Thoracic aorta (tissue), 2 donors: ENCODE measurements around the gene PRKN. TPM values are rescaled to one million over a fixed set of nuclear protein-coding genes. Genes with fewer than 3 reads are reported as not detected.
A peak's percentile ranks its signal among the peaks of the same experiment; 100 is the strongest.

Source experiments
- ATAC-seq: fragments of 150-250 bp; one replicate; pipeline ENCODE4 v1.8.0; 2017; ENCODE audit warnings: low read depth; ENCODE audit not compliant: insufficient number of reproducible peaks, low FRiP score
- DNase-seq: peaks from one replicate; pipeline ENCODE4 v3.0.0-alpha.2; 2020; ENCODE audit warnings: low spot score
- H3K27ac ChIP-seq, 2 donors: fragments of 200-600 bp; sonication (generic); 1 replicate in 1 of 2; 2 replicates in 1 of 2; pipeline ENCODE4 v1.5.1; 2016; ENCODE audit warnings: mild to moderate bottlenecking in 2 of 2, moderate library complexity in 2 of 2
- H3K27me3 ChIP-seq: fragments of 200-600 bp; sonication (generic); replicated peaks from 2 replicates; pipeline ENCODE4 v1.6.0; 2016; ENCODE audit warnings: mild to moderate bottlenecking; ENCODE audit not compliant: insufficient read depth
- H3K36me3 ChIP-seq: fragments of 200-600 bp; sonication (generic); one replicate; pipeline ENCODE4 v1.5.1; 2016
- H3K4me1 ChIP-seq, 2 donors: fragments of 200-600 bp; sonication (generic); 1 replicate in 1 of 2; 2 replicates in 1 of 2; pipeline versions ENCODE4 v1.5.1 to v1.6.0; 2016; ENCODE audit warnings: low read depth in 2 of 2, mild to moderate bottlenecking in 1 of 2; ENCODE audit not compliant: control insufficient read depth in 1 of 2
- H3K4me3 ChIP-seq: fragments of 200-600 bp; sonication (generic); 2 replicates; pipeline ENCODE4 v1.5.1; 2016; ENCODE audit warnings: mild to moderate bottlenecking
- H3K9me3 ChIP-seq: fragments of 200-600 bp; sonication (generic); 2 replicates; pipeline ENCODE4 v1.5.1; 2016
- total RNA-seq, 2 donors: library from RNA; depleted of rRNA; stranded (reverse); fragments of >200 nt; gene quantifications; one replicate each; pipeline versions ENCODE4 v1.1.0 to v1.2.3, GENCODE V29; 2016
- TF ChIP-seq, protein P1 (sequence below): fragments of 200-600 bp; sonication (generic); IDR thresholded peaks from one replicate; pipeline ENCODE4 v1.5.1; 2019; ENCODE audit warnings: antibody characterized with exemption

The PRKN gene
- total RNA-seq, 2 donors from 2014 or later = 10.4 to 23.8 TPM

DNA sequence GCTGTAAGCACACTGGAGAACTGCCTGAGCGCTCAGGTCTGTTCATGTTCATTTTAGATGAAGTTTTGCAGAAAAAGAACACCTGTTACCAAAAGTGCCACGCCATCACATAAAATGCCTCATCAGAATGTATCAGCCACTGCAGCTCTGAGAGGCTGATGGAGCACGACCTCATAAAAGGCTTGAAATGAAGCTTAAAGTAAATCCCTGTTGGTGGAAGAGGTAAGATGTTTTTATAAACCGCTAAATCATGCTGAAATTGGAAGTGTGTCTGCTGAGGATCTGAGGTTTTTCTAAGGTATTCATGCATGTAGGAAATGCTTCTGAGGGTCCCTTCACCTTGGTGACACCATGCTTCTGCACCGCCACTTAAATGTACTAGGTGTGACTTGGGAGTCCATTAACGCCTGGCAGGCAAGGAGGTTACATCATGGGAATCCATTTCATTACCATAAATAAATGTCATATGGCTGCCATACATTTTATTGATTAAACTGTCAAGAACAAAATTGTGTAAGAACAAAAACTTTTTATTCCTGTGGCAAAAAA, 1090.6 kb downstream of the PRKN start:
- peaks cover 0 to 4% of the 10 kb centered on the region in 2 donors for H3K4me1 ChIP-seq
- no peak overlapping the region for H3K27ac ChIP-seq
- TF ChIP-seq, protein P1, sequence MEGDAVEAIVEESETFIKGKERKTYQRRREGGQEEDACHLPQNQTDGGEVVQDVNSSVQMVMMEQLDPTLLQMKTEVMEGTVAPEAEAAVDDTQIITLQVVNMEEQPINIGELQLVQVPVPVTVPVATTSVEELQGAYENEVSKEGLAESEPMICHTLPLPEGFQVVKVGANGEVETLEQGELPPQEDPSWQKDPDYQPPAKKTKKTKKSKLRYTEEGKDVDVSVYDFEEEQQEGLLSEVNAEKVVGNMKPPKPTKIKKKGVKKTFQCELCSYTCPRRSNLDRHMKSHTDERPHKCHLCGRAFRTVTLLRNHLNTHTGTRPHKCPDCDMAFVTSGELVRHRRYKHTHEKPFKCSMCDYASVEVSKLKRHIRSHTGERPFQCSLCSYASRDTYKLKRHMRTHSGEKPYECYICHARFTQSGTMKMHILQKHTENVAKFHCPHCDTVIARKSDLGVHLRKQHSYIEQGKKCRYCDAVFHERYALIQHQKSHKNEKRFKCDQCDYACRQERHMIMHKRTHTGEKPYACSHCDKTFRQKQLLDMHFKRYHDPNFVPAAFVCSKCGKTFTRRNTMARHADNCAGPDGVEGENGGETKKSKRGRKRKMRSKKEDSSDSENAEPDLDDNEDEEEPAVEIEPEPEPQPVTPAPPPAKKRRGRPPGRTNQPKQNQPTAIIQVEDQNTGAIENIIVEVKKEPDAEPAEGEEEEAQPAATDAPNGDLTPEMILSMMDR = no peak
- no peak for DNase-seq
- no peaks in the 10 kb centered on the region for H3K27me3 ChIP-seq
- H3K36me3 ChIP-seq = no peaks in the 10 kb centered on the region
- no peaks in the 10 kb centered on the region for H3K9me3 ChIP-seq
- H3K4me3 ChIP-seq = no peak overlapping the region
- ATAC-seq = no peak

DNA sequence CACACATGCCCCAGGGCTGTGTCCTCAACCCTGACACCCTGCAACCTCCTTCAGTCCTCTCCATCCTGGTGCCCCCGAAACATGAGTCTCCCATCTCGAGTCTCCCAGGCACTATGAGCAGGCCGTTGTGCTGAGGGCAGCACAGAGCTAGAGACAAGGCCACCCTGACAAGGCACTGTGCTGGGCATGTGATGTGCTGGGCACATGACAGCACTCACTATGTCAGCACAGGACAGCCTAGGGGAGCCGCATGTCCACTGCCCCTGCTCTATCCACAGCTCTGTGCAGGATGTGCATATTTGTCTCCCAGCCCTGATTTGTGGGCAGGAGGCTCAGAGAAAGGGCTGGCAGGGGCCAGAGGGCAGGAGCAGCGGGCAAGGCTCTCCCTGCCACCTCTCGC, 1091.6 kb downstream of the PRKN start:
- Histone ChIP-seq H3K4me3 (no peak overlapping the region), H3K27ac (no peak overlapping the region), H3K9me3 (no peaks in the 10 kb centered on the region), H3K36me3 (no peaks in the 10 kb centered on the region), H3K4me1 (peaks cover 4 to 14% of the 10 kb centered on the region in 2 donors), H3K27me3 (no peaks in the 10 kb centered on the region)
- DNase-seq (no peak), ATAC-seq (no peak)
- TF ChIP-seq, protein P1 = no peak

DNA sequence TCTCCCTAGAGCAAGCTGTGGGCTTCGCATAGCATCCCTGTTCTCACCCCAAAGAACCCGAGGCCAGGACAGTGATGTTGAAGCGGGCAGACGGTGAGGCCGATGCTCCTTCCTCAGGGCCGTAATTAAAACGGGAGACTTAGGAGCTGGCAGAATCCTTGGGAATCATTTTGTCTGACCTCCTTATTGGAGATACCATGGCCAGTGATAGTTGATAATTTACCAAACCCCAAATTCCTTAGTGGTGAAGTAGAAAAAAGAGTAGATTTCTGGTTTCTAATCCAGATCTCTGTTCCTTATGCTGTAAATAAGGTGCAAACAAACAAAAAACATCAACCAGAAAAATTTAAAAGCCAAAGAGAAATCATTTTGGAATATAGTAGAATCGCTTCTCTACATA, 1092.7 kb downstream of the PRKN start:
- DNase-seq (no peak), ATAC-seq (no peak)
- Histone ChIP-seq H3K4me1 (peaks cover 7 to 18% of the 10 kb centered on the region in 2 donors), H3K36me3 (no peaks in the 10 kb centered on the region), H3K9me3 (no peaks in the 10 kb centered on the region), H3K4me3 (no peak overlapping the region), H3K27me3 (no peaks in the 10 kb centered on the region), H3K27ac (no peak overlapping the region)
- TF ChIP-seq, protein P1 = no peak

DNA sequence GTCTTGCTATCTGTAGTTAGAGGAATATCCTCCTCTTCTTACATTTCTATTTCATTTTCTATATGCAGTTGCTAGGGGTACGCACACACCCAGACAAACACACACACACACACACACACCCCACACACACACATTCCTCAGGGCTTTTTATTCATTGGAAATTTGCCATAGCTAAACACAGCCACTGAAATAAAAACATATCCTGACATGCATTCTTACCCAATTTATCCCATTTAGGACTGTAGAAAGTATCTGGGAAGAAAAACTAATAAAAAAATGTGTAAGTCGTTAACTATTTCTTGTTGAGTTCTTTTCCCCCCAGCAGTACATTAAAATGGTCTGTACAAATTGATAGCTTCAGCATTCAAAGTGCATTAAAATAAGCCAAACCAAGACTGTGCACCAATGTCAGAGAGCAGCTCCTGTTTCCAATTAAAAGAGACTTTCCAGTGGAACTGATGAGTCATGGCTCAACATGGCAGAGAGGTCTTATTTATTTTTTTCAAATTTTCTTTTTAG, 1095.8 kb downstream of the PRKN start:
- no peaks in the 10 kb centered on the region for H3K27me3 ChIP-seq
- ATAC-seq = peak; percentile 22
- no peak overlapping the region for H3K4me3 ChIP-seq
- H3K9me3 ChIP-seq = no peaks in the 10 kb centered on the region
- TF ChIP-seq, protein P1 = no peak
- peak overlapping the region in 1 of 2 donors; percentile 24 for H3K27ac ChIP-seq
- H3K4me1 ChIP-seq = peaks cover 7 to 18% of the 10 kb centered on the region in 2 donors
- DNase-seq = no peak
- no peaks in the 10 kb centered on the region for H3K36me3 ChIP-seq

DNA sequence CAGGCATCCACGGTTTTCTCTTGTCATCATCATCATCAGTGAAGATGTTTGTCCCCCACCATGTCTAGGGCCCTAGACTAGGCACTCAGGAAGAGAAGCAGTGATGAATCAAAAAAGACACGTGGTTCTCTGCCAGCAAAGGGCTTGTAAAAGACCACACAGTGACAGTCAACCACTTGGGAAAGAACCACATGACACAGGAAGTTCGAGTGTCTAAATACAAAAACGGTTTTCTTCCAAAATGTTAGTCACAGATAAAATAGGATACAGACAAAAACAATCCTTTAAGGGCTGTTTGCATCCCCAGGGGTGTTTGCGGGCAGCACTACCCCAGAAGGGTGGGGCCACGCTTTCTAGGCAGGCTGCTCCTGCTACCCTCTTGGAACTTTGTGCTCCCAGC, 1096.9 kb downstream of the PRKN start:
- Histone ChIP-seq H3K36me3 (no peaks in the 10 kb centered on the region), H3K4me3 (no peak overlapping the region), H3K27me3 (no peaks in the 10 kb centered on the region), H3K9me3 (no peaks in the 10 kb centered on the region), H3K27ac (no peak overlapping the region), H3K4me1 (peaks cover 7 to 18% of the 10 kb centered on the region in 2 donors)
- ATAC-seq (no peak), DNase-seq (no peak)
- TF ChIP-seq, protein P1 = no peak
